Amniotic epithelial cell (primary cell): Measurements from ENCODE around the gene AFMID.

Experiments used
- DNase-seq: peaks from one replicate; pipeline ENCODE4 v3.0.0-alpha.2; 2010; ENCODE audit warnings: low read depth

AFMID gene

GRCh38 chr17:78255029-78255656 lies 68.0 kb downstream of the AFMID start:
- DNase-seq, result no peak

GRCh38 chr17:78255953-78256706 lies 69.0 kb downstream of the AFMID start:
- DNase-seq, result no peak

GRCh38 chr17:78256707-78257591 lies 69.8 kb downstream of the AFMID start:
- DNase-seq, result peak; percentile 86
